IMR-90 (cell line): ENCODE measurements around the gene SLC17A9. TPM values are rescaled to one million over a fixed set of nuclear protein-coding genes. Genes with fewer than 3 reads are reported as not detected.
A peak's percentile ranks its signal among the peaks of the same experiment; 100 is the strongest.

ENCODE experiments used
- ATAC-seq: fragments of 200-7000 bp; cut with Tn5 transposase; 2 replicates; pipeline ENCODE4 v1.9.1; 2020; ENCODE audit warnings: low read depth, mild to moderate bottlenecking, moderate library complexity
- BruUV-seq: library from RNA; stranded (reverse); fragments of 400-500 nt; replicated peaks from 2 replicates; lab custom pipeline; 2021; lab: Mats Ljungman, UMichigan
- CTCF ChIA-PET: fragments of 300-600 bp; formaldehyde crosslinking; extraction: SDS; loops from one replicate; lab custom pipeline; 2021; ENCODE audit warnings: antibody characterized with exemption; lab: Yijun Ruan, JAX
- POLR2A ChIA-PET: fragments of 300-600 bp; sonication (Branson Sonifier 250); formaldehyde crosslinking; loops from one replicate; lab custom pipeline; 2022; ENCODE audit warnings: antibody characterized with exemption; ENCODE audit not compliant: unreplicated experiment; lab: Charles Lee
- DNase-seq: peaks from one replicate; pipeline ENCODE4 v3.0.0; 2013
- H2AFZ ChIP-seq: replicated peaks from 2 replicates; pipeline ENCODE3; 2013; ENCODE audit warnings: low read length, mild to moderate bottlenecking; ENCODE audit not compliant: poor library complexity
- H2AK5ac ChIP-seq: 2 replicates; pipeline ENCODE4 v1.6.1; 2013; ENCODE audit warnings: low read depth, low read length, inconsistent platforms
- H2AK9ac ChIP-seq: replicated peaks from 2 replicates; pipeline ENCODE3; 2013; ENCODE audit warnings: mild to moderate bottlenecking, low read depth, low read length, moderate library complexity; ENCODE audit not compliant: poor library complexity
- H2BK120ac ChIP-seq: 2 replicates; pipeline ENCODE4 v1.6.1; 2013; ENCODE audit warnings: low read depth, low read length, inconsistent platforms
- H2BK15ac ChIP-seq: 3 replicates; pipeline ENCODE4 v1.6.1; 2013; ENCODE audit warnings: low read depth, low read length, inconsistent platforms
- H2BK20ac ChIP-seq: 2 replicates; pipeline ENCODE4 v1.6.1; 2013; ENCODE audit warnings: low read depth, mild to moderate bottlenecking, inconsistent platforms, low read length, moderate library complexity
- H2BK5ac ChIP-seq: 2 replicates; pipeline ENCODE4 v1.6.1; 2013; ENCODE audit warnings: mild to moderate bottlenecking, low read depth, low read length, inconsistent platforms; ENCODE audit not compliant: poor library complexity, severe bottlenecking
- H3K14ac ChIP-seq: replicated peaks from 2 replicates; pipeline ENCODE4 v1.6.1; 2013; ENCODE audit warnings: low read depth, low read length, inconsistent platforms
- H3K18ac ChIP-seq: 2 replicates; pipeline ENCODE4 v1.6.1; 2013; ENCODE audit warnings: low read depth, low read length, control low read depth
- H3K23ac ChIP-seq: 2 replicates; pipeline ENCODE4 v1.6.1; 2013; ENCODE audit warnings: low read depth, low read length, inconsistent platforms
- H3K27ac ChIP-seq: 2 replicates; pipeline ENCODE4 v1.5.1; 2013; ENCODE audit warnings: mild to moderate bottlenecking, control low read depth, low read length; ENCODE audit not compliant: insufficient read depth
- H3K27me3 ChIP-seq: 2 replicates; pipeline ENCODE4 v1.6.1; 2013; ENCODE audit warnings: low read length; ENCODE audit not compliant: control insufficient read depth, insufficient read depth
- H3K36me3 ChIP-seq: 2 replicates; pipeline ENCODE4 v1.6.1; 2013; ENCODE audit warnings: low read length, mixed read lengths; ENCODE audit not compliant: control insufficient read depth, insufficient read depth
- H3K4ac ChIP-seq: 2 replicates; pipeline ENCODE4 v1.6.1; 2013; ENCODE audit warnings: low read depth, low read length, inconsistent platforms
- H3K4me1 ChIP-seq: 2 replicates; pipeline ENCODE4 v1.6.1; 2013; ENCODE audit warnings: low read length, mixed read lengths; ENCODE audit not compliant: control insufficient read depth, insufficient read depth
- H3K4me2 ChIP-seq: 2 replicates; pipeline ENCODE4 v1.6.1; 2013; ENCODE audit warnings: low read depth, mild to moderate bottlenecking, control low read depth, low read length, moderate library complexity
- H3K4me3 ChIP-seq: 2 replicates; pipeline ENCODE4 v1.5.1; 2013; ENCODE audit warnings: low read depth, mild to moderate bottlenecking, control low read depth, low read length, moderate library complexity; ENCODE audit not compliant: insufficient read depth
- H3K56ac ChIP-seq: 2 replicates; pipeline ENCODE4 v1.6.1; 2013; ENCODE audit warnings: low read length, inconsistent platforms; ENCODE audit not compliant: insufficient read depth; ENCODE audit errors: extremely low read depth
- H3K79me1 ChIP-seq, 2 experiments: 2 replicates each; pipeline ENCODE4 v1.6.1; 2013; ENCODE audit warnings: low read length in 2 of 2, inconsistent platforms in 1 of 2, low read depth in 1 of 2
- H3K9ac ChIP-seq: 2 replicates; pipeline ENCODE4 v1.6.1; 2013; ENCODE audit warnings: low read depth, low read length, control low read depth
- H3K9me1 ChIP-seq: 2 replicates; pipeline ENCODE4 v1.6.1; 2013; ENCODE audit warnings: low read length, inconsistent platforms; ENCODE audit not compliant: insufficient read depth
- H3K9me3 ChIP-seq: 2 replicates; pipeline ENCODE4 v1.6.1; 2013; ENCODE audit warnings: low read length; ENCODE audit not compliant: control insufficient read depth, insufficient read depth
- H4K20me1 ChIP-seq: 2 replicates; pipeline ENCODE4 v1.6.1; 2013; ENCODE audit warnings: low read length, inconsistent platforms; ENCODE audit not compliant: insufficient read depth
- H4K5ac ChIP-seq: 2 replicates; pipeline ENCODE4 v1.6.1; 2013; ENCODE audit warnings: mild to moderate bottlenecking, low read depth, low read length, control low read depth
- H4K8ac ChIP-seq, 2 experiments: 2 replicates each; pipeline ENCODE4 v1.6.1; 2013; ENCODE audit warnings: low read depth in 2 of 2, low read length in 2 of 2, control low read depth in 1 of 2, inconsistent platforms in 1 of 2
- H4K91ac ChIP-seq: 2 replicates; pipeline ENCODE4 v1.6.1; 2013; ENCODE audit warnings: low read depth, low read length, inconsistent platforms; ENCODE audit not compliant: insufficient read depth
- CEBPB ChIP-seq: IDR thresholded peaks from 2 replicates; pipeline ENCODE4 v1.6.1; 2012; ENCODE audit warnings: low read depth, low read length, improper control_type of control experiment
- ELK1 ChIP-seq: fragments of 150-350 bp; IDR thresholded peaks from 2 replicates; pipeline ENCODE4 v1.6.1; 2016; ENCODE audit warnings: low read depth, mild to moderate bottlenecking, low read length, moderate library complexity, borderline replicate concordance
- FOS ChIP-seq: fragments of 150-350 bp; IDR thresholded peaks from 2 replicates; pipeline ENCODE4 v1.6.1; 2016; ENCODE audit warnings: low read depth, low read length
- MAFK ChIP-seq: IDR thresholded peaks from 2 replicates; pipeline ENCODE4 v1.6.1; 2012; ENCODE audit warnings: low read depth, low read length, improper control_type of control experiment
- MAZ ChIP-seq: IDR thresholded peaks from 2 replicates; pipeline ENCODE4 v1.6.1; 2012; ENCODE audit warnings: low read depth, mild to moderate bottlenecking, low read length, improper control_type of control experiment, moderate library complexity, borderline replicate concordance
- NFE2L2 ChIP-seq: fragments of 150-350 bp; IDR thresholded peaks from 2 replicates; pipeline ENCODE4 v1.6.1; 2016; ENCODE audit warnings: low read depth, mild to moderate bottlenecking, low read length
- POLR2A ChIP-seq: IDR thresholded peaks from 2 replicates; pipeline ENCODE4 v1.6.1; 2012; ENCODE audit warnings: mild to moderate bottlenecking, low read depth, low read length
- RAD21 ChIP-seq: IDR thresholded peaks from 2 replicates; pipeline ENCODE4 v1.6.1; 2012; ENCODE audit warnings: low read length, improper control_type of control experiment
- RCOR1 ChIP-seq: IDR thresholded peaks from 2 replicates; pipeline ENCODE4 v1.6.1; 2012; ENCODE audit warnings: mild to moderate bottlenecking, low read length, improper control_type of control experiment; ENCODE audit not compliant: insufficient replicate concordance
- RFX5 ChIP-seq: IDR thresholded peaks from 2 replicates; pipeline ENCODE4 v1.8.0; 2012; ENCODE audit warnings: low read depth, mild to moderate bottlenecking, low read length, moderate library complexity
- SMC3 ChIP-seq: fragments of 150-350 bp; IDR thresholded peaks from 2 replicates; pipeline ENCODE4 v1.6.1; 2016; ENCODE audit warnings: low read depth, mild to moderate bottlenecking, antibody characterized with exemption, low read length, moderate library complexity
- WGBS, 2 experiments: methylation state at CpG; one replicate each; pipeline versions ENCODE4 v1.1.5 to v1.1.7; 2013; ENCODE audit warnings: missing lambda C conversion rate in 2 of 2; ENCODE audit not compliant: insufficient read length in 1 of 2; ENCODE audit errors: extremely low coverage in 2 of 2; 5-methylcytosine and 5-hydroxymethylcytosine counted together
- dilution Hi-C: fragments of 300-500 bp; cut with HindIII; formaldehyde crosslinking; loops from one replicate; pipeline ENCODE4 v1.14.3; 2018; ENCODE audit warnings: low sequenced_read_pairs; ENCODE audit not compliant: unreplicated experiment
- in situ Hi-C: fragments of 300-500 bp; cut with MboI; formaldehyde crosslinking; loops from 3 replicates; pipeline ENCODE4 v1.14.3; 2019; ENCODE audit warnings: low sequenced_read_pairs, inconsistent platforms, mixed read lengths
- intact Hi-C: fragments of 100-400 bp; cut with micrococcal nuclease; formaldehyde crosslinking; loops from 2 replicates; pipeline ENCODE4 v1.10.0; 2022
- polyA plus RNA-seq, 3 experiments: library from polyadenylated mRNA; depleted of rRNA; stranded (reverse); fragments of >200 nt; gene quantifications; 2 replicates each; pipeline ENCODE4 v1.2.3, GENCODE V29; 2012; ENCODE audit warnings: low replicate concordance in 1 of 3
- total RNA-seq: library from RNA; depleted of rRNA; stranded (reverse); fragments of >200 nt; gene quantifications from 2 replicates; pipeline ENCODE4 v1.2.3, GENCODE V29; 2012
- TF ChIP-seq, protein P1 (sequence below): fragments of 150-350 bp; IDR thresholded peaks from 2 replicates; pipeline ENCODE4 v1.6.1; 2017; ENCODE audit warnings: mild to moderate bottlenecking, antibody characterized with exemption, low read length, low read depth
- TF ChIP-seq, protein P2 (sequence below): conservative IDR thresholded peaks from 2 replicates; pipeline ENCODE4 v1.5.1; 2012; ENCODE audit warnings: mild to moderate bottlenecking, low read depth, low read length, improper control_type of control experiment

SLC17A9 gene
- total and polyA plus RNA-seq, 2 of the 4 experiments (the other 2 are of a cell fraction) = 2.2 to 14.4 TPM

- WGBS, 2 experiments = 7% methylated on average over 29 of the region's 54 CpGs; no CpG with 5 or more reads in 1 of the 2 experiments
- no peak overlapping the region for H2BK120ac ChIP-seq
- H2BK5ac ChIP-seq = no peak overlapping the region
- ATAC-seq = peak; percentile 96
- intact Hi-C loops = loop anchor here (1.0 to 5.0 kb wide), 4 partner anchors 37 to 202 kb away; no protein-coding TSS in a partner anchor
- no peak overlapping the region for H3K4ac ChIP-seq
- no peak overlapping the region for H4K5ac ChIP-seq
- H2AK5ac ChIP-seq = no peak overlapping the region
- no peak overlapping the region for H3K27ac ChIP-seq
- H2AFZ ChIP-seq = peak overlapping the region; percentile 47
- H3K4me1 ChIP-seq = no peaks in the 10 kb centered on the region
- POLR2A ChIA-PET = no interaction called here
- H3K27me3 ChIP-seq = peaks cover 83% of the 10 kb centered on the region
- H3K23ac ChIP-seq = no peak overlapping the region
- no peak overlapping the region for H3K14ac ChIP-seq
- no TSS peak for BruUV-seq
- H3K36me3 ChIP-seq = no peaks in the 10 kb centered on the region
- in situ Hi-C loops = loop anchor here (25.0 kb wide), 1 partner anchor 322 kb away; no protein-coding TSS in a partner anchor
- no peak overlapping the region for H3K18ac ChIP-seq
- no peak overlapping the region for H3K9ac ChIP-seq
- H4K20me1 ChIP-seq = 0 out of 2 replicates have a peak, but pooled peaks cover 4% of the 10 kb centered on the region
- H3K56ac ChIP-seq = no peak overlapping the region
- H2AK9ac ChIP-seq = no peak overlapping the region
- H2BK20ac ChIP-seq = no peak overlapping the region
- no peaks in the 10 kb centered on the region for H3K9me1 ChIP-seq
- peak; percentile 42 for DNase-seq
- no peak overlapping the region for H4K8ac ChIP-seq
- no peak overlapping the region for H4K91ac ChIP-seq
- H2BK15ac ChIP-seq = no peak overlapping the region
- no peak overlapping the region for H3K4me3 ChIP-seq
- no peaks in the 10 kb centered on the region for H3K79me1 ChIP-seq
- dilution Hi-C loops = no loop called here
- peak overlapping the region; percentile 27; the same call in 1 of the 2 replicates for H3K4me2 ChIP-seq
- CTCF ChIA-PET = interaction anchor here (1.0 to 1.9 kb wide), 3 partner anchors 37 to 141 kb away, joined by 3 to 12 read pairs (median 3); no protein-coding TSS in a partner anchor
- H3K9me3 ChIP-seq = peaks cover 13% of the 10 kb centered on the region
- TF ChIP-seq POLR2A (no peak), MAZ (peak; percentile 57; the same call in 1 of the 2 replicates), FOS (no peak), CEBPB (no peak), RCOR1 (no peak), SMC3 (peak; percentile 93), ELK1 (no peak), RFX5 (no peak), RAD21 (peak; percentile 95), NFE2L2 (no peak), MAFK (no peak)
- TF ChIP-seq, protein P1, sequence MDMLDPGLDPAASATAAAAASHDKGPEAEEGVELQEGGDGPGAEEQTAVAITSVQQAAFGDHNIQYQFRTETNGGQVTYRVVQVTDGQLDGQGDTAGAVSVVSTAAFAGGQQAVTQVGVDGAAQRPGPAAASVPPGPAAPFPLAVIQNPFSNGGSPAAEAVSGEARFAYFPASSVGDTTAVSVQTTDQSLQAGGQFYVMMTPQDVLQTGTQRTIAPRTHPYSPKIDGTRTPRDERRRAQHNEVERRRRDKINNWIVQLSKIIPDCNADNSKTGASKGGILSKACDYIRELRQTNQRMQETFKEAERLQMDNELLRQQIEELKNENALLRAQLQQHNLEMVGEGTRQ = no peak
- TF ChIP-seq, protein P2, sequence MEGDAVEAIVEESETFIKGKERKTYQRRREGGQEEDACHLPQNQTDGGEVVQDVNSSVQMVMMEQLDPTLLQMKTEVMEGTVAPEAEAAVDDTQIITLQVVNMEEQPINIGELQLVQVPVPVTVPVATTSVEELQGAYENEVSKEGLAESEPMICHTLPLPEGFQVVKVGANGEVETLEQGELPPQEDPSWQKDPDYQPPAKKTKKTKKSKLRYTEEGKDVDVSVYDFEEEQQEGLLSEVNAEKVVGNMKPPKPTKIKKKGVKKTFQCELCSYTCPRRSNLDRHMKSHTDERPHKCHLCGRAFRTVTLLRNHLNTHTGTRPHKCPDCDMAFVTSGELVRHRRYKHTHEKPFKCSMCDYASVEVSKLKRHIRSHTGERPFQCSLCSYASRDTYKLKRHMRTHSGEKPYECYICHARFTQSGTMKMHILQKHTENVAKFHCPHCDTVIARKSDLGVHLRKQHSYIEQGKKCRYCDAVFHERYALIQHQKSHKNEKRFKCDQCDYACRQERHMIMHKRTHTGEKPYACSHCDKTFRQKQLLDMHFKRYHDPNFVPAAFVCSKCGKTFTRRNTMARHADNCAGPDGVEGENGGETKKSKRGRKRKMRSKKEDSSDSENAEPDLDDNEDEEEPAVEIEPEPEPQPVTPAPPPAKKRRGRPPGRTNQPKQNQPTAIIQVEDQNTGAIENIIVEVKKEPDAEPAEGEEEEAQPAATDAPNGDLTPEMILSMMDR = peak; percentile 95
Measured at GRCh38 chr20:63009045-63009961, 56.8 kb downstream of the SLC17A9 start.
